PC-3 (cell line): Measurements from ENCODE around the gene CCDC93. TPM values are rescaled to one million over a fixed set of nuclear protein-coding genes. Genes with fewer than 3 reads are reported as not detected.

Experiments used
- ATAC-seq: fragments of 200-7000 bp; cut with Tn5 transposase; 2 replicates; pipeline ENCODE4 v1.9.1; 2020; ENCODE audit warnings: mild to moderate bottlenecking, moderate library complexity
- BruUV-seq: library from RNA; stranded (reverse); fragments of 400-500 nt; replicated peaks from 2 replicates; lab custom pipeline; 2021; lab: Mats Ljungman, UMichigan
- CTCF ChIA-PET: fragments of 300-600 bp; sonication (Branson Sonifier 250); formaldehyde crosslinking; loops from one replicate; lab custom pipeline; 2022; ENCODE audit warnings: antibody characterized with exemption; lab: Charles Lee
- POLR2A ChIA-PET: fragments of 300-600 bp; sonication (Branson Sonifier 250); formaldehyde crosslinking; loops from one replicate; lab custom pipeline; 2022; ENCODE audit warnings: antibody characterized with exemption; ENCODE audit not compliant: unreplicated experiment; lab: Charles Lee
- DNase-seq: peaks from one replicate; pipeline ENCODE4 v3.0.0-alpha.2; 2015
- H2AFZ ChIP-seq: fragments of 300-600 bp; sonication (generic); 2 replicates; pipeline ENCODE4 v1.6.0; 2016; ENCODE audit warnings: antibody characterized with exemption, low read length
- H3F3A ChIP-seq: fragments of 300-600 bp; sonication (generic); one replicate; pipeline ENCODE4 v1.6.0; 2017; ENCODE audit warnings: antibody characterized with exemption, low read length, control low read depth, mild to moderate bottlenecking; ENCODE audit not compliant: unreplicated experiment
- H3K27ac ChIP-seq: fragments of 300-600 bp; sonication (generic); 2 replicates; pipeline ENCODE4 v1.5.1; 2016; ENCODE audit warnings: mild to moderate bottlenecking, low read length
- H3K27me3 ChIP-seq: fragments of 300-600 bp; sonication (generic); 2 replicates; pipeline ENCODE4 v1.6.1; 2016; ENCODE audit warnings: low read length, mixed read lengths
- H3K36me3 ChIP-seq: fragments of 300-600 bp; sonication (generic); 2 replicates; pipeline ENCODE4 v1.6.1; 2016; ENCODE audit warnings: low read depth, mixed run types, low read length, mixed read lengths
- H3K4me1 ChIP-seq: fragments of 300-600 bp; sonication (generic); 2 replicates; pipeline ENCODE4 v1.5.1; 2016; ENCODE audit warnings: low read length; ENCODE audit not compliant: insufficient read depth
- H3K4me2 ChIP-seq: fragments of 300-600 bp; sonication (generic); 2 replicates; pipeline ENCODE4 v1.6.0; 2016; ENCODE audit warnings: low read length
- H3K4me3 ChIP-seq: fragments of 300-600 bp; sonication (generic); 2 replicates; pipeline ENCODE4 v1.5.1; 2016; ENCODE audit warnings: mild to moderate bottlenecking, low read length, mixed read lengths
- H3K79me2 ChIP-seq: fragments of 300-600 bp; sonication (generic); 2 replicates; pipeline ENCODE4 v1.6.1; 2017; ENCODE audit warnings: low read length, mixed read lengths
- H3K9ac ChIP-seq: fragments of 300-600 bp; sonication (generic); 2 replicates; pipeline ENCODE4 v1.6.0; 2016; ENCODE audit warnings: mild to moderate bottlenecking, low read length
- H3K9me2 ChIP-seq: fragments of 300-600 bp; sonication (generic); replicated peaks from 2 replicates; pipeline ENCODE4 v1.6.1; 2016; ENCODE audit warnings: mixed run types, low read length, mixed read lengths
- H3K9me3 ChIP-seq: fragments of 300-600 bp; sonication (generic); 2 replicates; pipeline ENCODE4 v1.6.1; 2016; ENCODE audit warnings: low read length, mixed read lengths
- H4K20me1 ChIP-seq: fragments of 300-600 bp; sonication (generic); 2 replicates; pipeline ENCODE4 v1.6.1; 2016; ENCODE audit warnings: low read length, mixed read lengths
- EZH2 ChIP-seq: fragments of 300-600 bp; sonication (generic); IDR thresholded peaks from one replicate; pipeline ENCODE4 v1.6.1; 2017; ENCODE audit warnings: antibody characterized with exemption, mild to moderate bottlenecking, low read length; ENCODE audit not compliant: unreplicated experiment
- EZH2phosphoT487 ChIP-seq: fragments of 300-600 bp; sonication (generic); IDR thresholded peaks from 2 replicates; pipeline ENCODE4 v1.6.1; 2018; ENCODE audit warnings: mild to moderate bottlenecking, antibody characterized with exemption, low read length, borderline replicate concordance
- intact Hi-C: fragments of 100-400 bp; cut with micrococcal nuclease; formaldehyde crosslinking; loops from 2 replicates; pipeline ENCODE4 v1.9.0; 2023
- total RNA-seq: library from RNA; depleted of rRNA; stranded (reverse); fragments of >200 nt; gene quantifications from 2 replicates; pipeline ENCODE4 v1.2.3, GENCODE V29; 2014
- TF ChIP-seq, protein P1 (sequence below): fragments of 300-600 bp; sonication (generic); conservative IDR thresholded peaks from 2 replicates; pipeline ENCODE4 v1.5.1; 2017; ENCODE audit warnings: antibody characterized with exemption, low read depth, mild to moderate bottlenecking, low read length

The CCDC93 gene
- total RNA-seq, 1 experiment from 2014 or later: 14.0 TPM

DNA sequence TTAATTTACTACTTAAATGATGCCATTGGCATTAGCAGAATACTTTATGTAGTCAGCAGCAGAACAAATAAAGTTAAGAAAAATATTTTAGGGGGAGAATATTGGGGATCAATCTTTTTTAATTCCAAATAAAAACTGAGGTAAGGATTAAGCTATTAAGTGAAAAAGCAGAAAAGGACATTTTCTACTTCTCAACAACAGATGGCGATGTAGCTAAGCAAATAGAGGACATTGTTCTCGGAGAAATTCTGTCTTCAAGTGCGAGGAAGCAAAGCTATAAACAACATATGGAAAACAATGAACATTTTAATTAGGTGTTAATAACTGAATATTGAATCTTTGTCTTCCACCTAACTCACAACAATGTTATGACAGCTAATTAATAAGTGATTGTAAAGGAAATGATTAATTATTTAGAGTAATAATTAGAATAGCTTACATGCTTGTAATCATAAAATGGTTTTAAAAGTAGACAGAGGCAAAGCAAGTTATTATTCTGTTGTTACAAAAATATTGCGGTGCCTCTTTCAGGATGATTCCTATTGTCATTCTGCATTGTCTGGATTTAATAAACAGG is 32.9 kb upstream of the CCDC93 start:
- H3F3A ChIP-seq: no peaks in the 10 kb centered on the region
- TF ChIP-seq, protein P1, sequence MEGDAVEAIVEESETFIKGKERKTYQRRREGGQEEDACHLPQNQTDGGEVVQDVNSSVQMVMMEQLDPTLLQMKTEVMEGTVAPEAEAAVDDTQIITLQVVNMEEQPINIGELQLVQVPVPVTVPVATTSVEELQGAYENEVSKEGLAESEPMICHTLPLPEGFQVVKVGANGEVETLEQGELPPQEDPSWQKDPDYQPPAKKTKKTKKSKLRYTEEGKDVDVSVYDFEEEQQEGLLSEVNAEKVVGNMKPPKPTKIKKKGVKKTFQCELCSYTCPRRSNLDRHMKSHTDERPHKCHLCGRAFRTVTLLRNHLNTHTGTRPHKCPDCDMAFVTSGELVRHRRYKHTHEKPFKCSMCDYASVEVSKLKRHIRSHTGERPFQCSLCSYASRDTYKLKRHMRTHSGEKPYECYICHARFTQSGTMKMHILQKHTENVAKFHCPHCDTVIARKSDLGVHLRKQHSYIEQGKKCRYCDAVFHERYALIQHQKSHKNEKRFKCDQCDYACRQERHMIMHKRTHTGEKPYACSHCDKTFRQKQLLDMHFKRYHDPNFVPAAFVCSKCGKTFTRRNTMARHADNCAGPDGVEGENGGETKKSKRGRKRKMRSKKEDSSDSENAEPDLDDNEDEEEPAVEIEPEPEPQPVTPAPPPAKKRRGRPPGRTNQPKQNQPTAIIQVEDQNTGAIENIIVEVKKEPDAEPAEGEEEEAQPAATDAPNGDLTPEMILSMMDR: peak; percentile 87
- TF ChIP-seq EZH2: no peak
- no peaks in the 10 kb centered on the region for H3K36me3 ChIP-seq
- H3K4me3 ChIP-seq: peak overlapping the region; percentile 45
- ChIA-PET CTCF (interaction anchor here (0.5 to 2.5 kb wide), 15 partner anchors 9 to 835 kb away, joined by 3 to 19 read pairs (median 6); partner anchors contain the start of gene INSIG2), POLR2A (interaction anchor here (0.6 kb wide), 2 partner anchors 77 to 162 kb away, joined by 3 read pairs; no protein-coding TSS in a partner anchor)
- H2AFZ ChIP-seq: no peak overlapping the region
- peaks cover 53% of the 10 kb centered on the region for H3K4me1 ChIP-seq
- H3K79me2 ChIP-seq: no peaks in the 10 kb centered on the region
- no TSS peak for BruUV-seq
- ATAC-seq (peak; percentile 9; the same call in 1 of the 2 replicates), DNase-seq (peak; percentile 71)
- intact Hi-C loops: loop anchor here (1.0 to 5.0 kb wide), 10 partner anchors 15 to 821 kb away; no protein-coding TSS in a partner anchor
- peak overlapping the region; percentile 72 for H3K4me2 ChIP-seq
- H3K9me3 ChIP-seq: no peaks in the 10 kb centered on the region
- H3K9me2 ChIP-seq: no peaks in the 10 kb centered on the region
- no peaks in the 10 kb centered on the region for H3K27me3 ChIP-seq
- peak overlapping the region; percentile 24 for H3K9ac ChIP-seq
- no peaks in the 10 kb centered on the region for H4K20me1 ChIP-seq
- H3K27ac ChIP-seq: peak overlapping the region; percentile 66

DNA sequence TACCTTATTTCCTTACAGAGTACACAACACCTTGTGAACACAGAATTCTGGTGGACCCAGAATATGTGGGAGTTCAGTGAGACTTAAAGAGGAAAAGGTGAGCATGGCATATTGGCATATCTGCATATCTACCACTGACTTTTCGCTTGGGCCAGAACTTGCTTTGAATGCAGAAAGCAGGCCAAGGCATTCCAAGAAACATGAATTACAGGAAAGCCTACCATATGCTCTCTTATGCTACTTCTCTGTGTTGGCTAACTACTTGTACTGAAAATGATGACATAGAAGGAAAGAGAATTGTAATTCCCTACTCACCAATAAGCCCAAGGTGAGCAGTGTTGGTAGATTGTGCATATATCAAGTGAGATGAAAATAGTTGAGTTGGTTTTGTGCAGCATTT is 31.4 kb upstream of the CCDC93 start:
- Histone ChIP-seq H3K4me2 (no peak overlapping the region), H2AFZ (no peak overlapping the region), H3F3A (no peaks in the 10 kb centered on the region), H3K4me3 (no peak overlapping the region), H4K20me1 (no peaks in the 10 kb centered on the region), H3K36me3 (no peaks in the 10 kb centered on the region), H3K4me1 (peaks cover 44% of the 10 kb centered on the region), H3K9ac (no peak overlapping the region), H3K79me2 (no peaks in the 10 kb centered on the region), H3K27ac (no peak overlapping the region), H3K27me3 (no peaks in the 10 kb centered on the region), H3K9me2 (no peaks in the 10 kb centered on the region), H3K9me3 (no peaks in the 10 kb centered on the region)
- ATAC-seq (no peak), DNase-seq (no peak)
- TF ChIP-seq, protein P1: no peak
- no peak for TF ChIP-seq EZH2
- no peak for TF ChIP-seq EZH2phosphoT487
- BruUV-seq: no TSS peak
- POLR2A ChIA-PET: no interaction called here
- intact Hi-C loops: loop anchor here (5.0 kb wide), 4 partner anchors 117 to 822 kb away; no protein-coding TSS in a partner anchor
- CTCF ChIA-PET: no interaction called here

DNA sequence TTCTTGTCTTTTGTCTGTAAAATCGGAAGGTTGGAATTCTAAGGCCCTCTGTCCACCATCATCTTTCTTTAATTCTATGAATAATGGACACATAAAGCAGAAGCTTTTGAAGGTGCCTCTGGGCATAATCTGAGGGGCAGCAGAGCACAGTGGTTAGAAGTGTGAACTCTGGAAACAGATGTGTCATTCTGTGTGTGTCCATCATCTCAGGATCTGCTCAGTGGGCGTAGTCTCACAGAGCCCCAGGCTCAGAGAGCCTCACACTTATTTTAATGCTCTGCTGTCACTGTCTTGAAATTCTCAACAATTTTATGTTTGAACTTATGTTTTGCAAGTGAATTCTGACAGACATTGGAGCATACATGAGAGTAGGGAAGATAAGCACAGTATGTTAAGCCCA is 31.0 kb upstream of the CCDC93 start:
- ATAC-seq (no peak), DNase-seq (no peak)
- intact Hi-C loops: loop anchor here (5.0 kb wide), 4 partner anchors 117 to 822 kb away; no protein-coding TSS in a partner anchor
- ChIA-PET POLR2A (no interaction called here), CTCF (no interaction called here)
- peaks cover 39% of the 10 kb centered on the region for H3K4me1 ChIP-seq
- no peaks in the 10 kb centered on the region for H3K9me3 ChIP-seq
- no peak for TF ChIP-seq EZH2phosphoT487
- no peak for TF ChIP-seq EZH2
- TF ChIP-seq, protein P1: no peak
- BruUV-seq: no TSS peak
- H2AFZ ChIP-seq: no peak overlapping the region
- no peak overlapping the region for H3K27ac ChIP-seq
- H3K79me2 ChIP-seq: no peaks in the 10 kb centered on the region
- H3F3A ChIP-seq: no peaks in the 10 kb centered on the region
- H4K20me1 ChIP-seq: no peaks in the 10 kb centered on the region
- H3K4me3 ChIP-seq: no peak overlapping the region
- H3K9me2 ChIP-seq: no peaks in the 10 kb centered on the region
- H3K4me2 ChIP-seq: no peak overlapping the region
- no peak overlapping the region for H3K9ac ChIP-seq
- no peaks in the 10 kb centered on the region for H3K36me3 ChIP-seq
- no peaks in the 10 kb centered on the region for H3K27me3 ChIP-seq
